GM12801 (cell line): ENCODE data around the gene CKLF.

Experiments used
- CTCF ChIP-seq: IDR thresholded peaks from one replicate; pipeline ENCODE4 v1.5.1; 2011; ENCODE audit warnings: control low read depth; ENCODE audit not compliant: insufficient read length; ENCODE audit errors: extremely low read depth

CKLF gene

GRCh38 chr16:66581246-66581952 lies 29.0 kb downstream of the CKLF start:
- TF ChIP-seq CTCF, result no peak

GRCh38 chr16:66585481-66586239 lies 33.3 kb downstream of the CKLF start:
- TF ChIP-seq CTCF, result no peak

- no peak for TF ChIP-seq CTCF
Observed at GRCh38 chr16:66587881-66588600, 35.7 kb downstream of the CKLF start.

- TF ChIP-seq CTCF, result no peak
Observed at GRCh38 chr16:66588981-66589713, 36.8 kb downstream of the CKLF start.

- TF ChIP-seq CTCF, result no peak
Observed at GRCh38 chr16:66590322-66590721, 37.9 kb downstream of the CKLF start.

- TF ChIP-seq CTCF, result no peak
Observed at GRCh38 chr16:66591018-66591417, 38.6 kb downstream of the CKLF start.

GRCh38 chr16:66592241-66592640 lies 39.9 kb downstream of the CKLF start:
- TF ChIP-seq CTCF, result no peak
